HCT116 (cell line): Measurements from ENCODE around the gene U2AF1L4.

ENCODE experiments used
- EGR1 ChIP-seq: IDR thresholded peaks from 2 replicates; pipeline ENCODE4 v1.6.1; 2012; ENCODE audit warnings: low read depth
- POLR2A ChIP-seq: IDR thresholded peaks from 2 replicates; pipeline ENCODE4 v1.7.0; 2011; ENCODE audit warnings: borderline replicate concordance; ENCODE audit not compliant: insufficient read depth, insufficient read length; ENCODE audit errors: extremely low read depth
- SP1 ChIP-seq: IDR thresholded peaks from 2 replicates; pipeline ENCODE4 v1.6.1; 2012; ENCODE audit warnings: low read depth
- TF ChIP-seq, protein P1 (sequence below), 3 experiments: fragments of 200-600 bp in 1 of 3; sonication (generic) in 1 of 3; IDR thresholded peaks in 2 of 3; conservative IDR thresholded peaks in 1 of 3; 2 replicates each; pipeline ENCODE4 v1.5.1; 2012 to 2017; ENCODE audit warnings: low read depth in 2 of 3, low read length in 2 of 3, antibody characterized with exemption in 1 of 3, borderline replicate concordance in 1 of 3, control low read depth in 1 of 3, mild to moderate bottlenecking in 1 of 3, mixed read lengths in 1 of 3, mixed run types in 1 of 3, moderate library complexity in 1 of 3; ENCODE audit not compliant: insufficient read depth in 1 of 3

DNA sequence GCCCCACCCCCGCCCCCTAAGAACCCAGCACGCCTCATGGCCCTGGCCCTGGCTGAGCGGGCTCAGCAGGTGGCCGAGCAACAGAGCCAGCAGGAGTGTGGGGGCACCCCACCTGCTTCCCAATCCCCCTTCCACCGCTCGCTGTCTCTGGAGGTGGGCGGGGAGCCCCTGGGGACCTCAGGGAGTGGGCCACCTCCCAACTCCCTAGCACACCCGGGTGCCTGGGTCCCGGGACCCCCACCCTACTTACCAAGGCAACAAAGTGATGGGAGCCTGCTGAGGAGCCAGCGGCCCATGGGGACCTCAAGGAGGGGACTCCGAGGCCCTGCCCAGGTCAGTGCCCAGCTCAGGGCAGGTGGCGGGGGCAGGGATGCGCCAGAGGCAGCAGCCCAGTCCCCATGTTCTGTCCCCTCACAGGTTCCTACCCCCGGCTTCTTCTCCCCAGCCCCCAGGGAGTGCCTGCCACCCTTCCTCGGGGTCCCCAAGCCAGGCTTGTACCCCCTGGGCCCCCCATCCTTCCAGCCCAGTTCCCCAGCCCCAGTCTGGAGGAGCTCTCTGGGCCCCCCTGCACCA is 42.1 kb upstream of the U2AF1L4 start:
- TF ChIP-seq EGR1 (no peak), POLR2A (no peak), SP1 (no peak)
- TF ChIP-seq, protein P1, sequence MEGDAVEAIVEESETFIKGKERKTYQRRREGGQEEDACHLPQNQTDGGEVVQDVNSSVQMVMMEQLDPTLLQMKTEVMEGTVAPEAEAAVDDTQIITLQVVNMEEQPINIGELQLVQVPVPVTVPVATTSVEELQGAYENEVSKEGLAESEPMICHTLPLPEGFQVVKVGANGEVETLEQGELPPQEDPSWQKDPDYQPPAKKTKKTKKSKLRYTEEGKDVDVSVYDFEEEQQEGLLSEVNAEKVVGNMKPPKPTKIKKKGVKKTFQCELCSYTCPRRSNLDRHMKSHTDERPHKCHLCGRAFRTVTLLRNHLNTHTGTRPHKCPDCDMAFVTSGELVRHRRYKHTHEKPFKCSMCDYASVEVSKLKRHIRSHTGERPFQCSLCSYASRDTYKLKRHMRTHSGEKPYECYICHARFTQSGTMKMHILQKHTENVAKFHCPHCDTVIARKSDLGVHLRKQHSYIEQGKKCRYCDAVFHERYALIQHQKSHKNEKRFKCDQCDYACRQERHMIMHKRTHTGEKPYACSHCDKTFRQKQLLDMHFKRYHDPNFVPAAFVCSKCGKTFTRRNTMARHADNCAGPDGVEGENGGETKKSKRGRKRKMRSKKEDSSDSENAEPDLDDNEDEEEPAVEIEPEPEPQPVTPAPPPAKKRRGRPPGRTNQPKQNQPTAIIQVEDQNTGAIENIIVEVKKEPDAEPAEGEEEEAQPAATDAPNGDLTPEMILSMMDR (IDR thresholded peaks at IDR 0.05 in 2 of 3, conservative IDR thresholded peaks at IDR 0.05 in 1 of 3; ENCODE audit: borderline replicate concordance in 1 of 3, insufficient read depth in 1 of 3, low read depth in 2 of 3, low read length in 2 of 3): no peak
